GM21447 (cell line): ENCODE results near the gene LPCAT3.
A peak's percentile ranks its signal among the peaks of the same experiment; 100 is the strongest.

Experiments used
- ATAC-seq: cut with Tn5 transposase; IDR thresholded peaks from one replicate; pipeline ENCODE4 v1.9.1; 2021; ENCODE audit not compliant: unreplicated experiment

LPCAT3 gene

GRCh38 chr12:6941267-6941666 is 77.0 kb downstream of the LPCAT3 start:
- ATAC-seq, result no peak

- ATAC-seq, result no peak
Measured at GRCh38 chr12:6939191-6939540, 79.1 kb downstream of the LPCAT3 start.

- no peak for ATAC-seq
Measured at GRCh38 chr12:6938353-6939190, 79.7 kb downstream of the LPCAT3 start.

GRCh38 chr12:6937481-6938352 is 80.6 kb downstream of the LPCAT3 start:
- ATAC-seq, result peak; percentile 84

- peak; percentile 12 for ATAC-seq
Measured at GRCh38 chr12:6936636-6937480, 81.4 kb downstream of the LPCAT3 start.

GRCh38 chr12:6936194-6936635 is 82.1 kb downstream of the LPCAT3 start:
- no peak for ATAC-seq

- no peak for ATAC-seq
Measured at GRCh38 chr12:6935371-6936193, 82.7 kb downstream of the LPCAT3 start.

GRCh38 chr12:6934110-6934509 is 84.2 kb downstream of the LPCAT3 start:
- no peak for ATAC-seq

- no peak for ATAC-seq
Measured at GRCh38 chr12:6932766-6933165, 85.5 kb downstream of the LPCAT3 start.

- ATAC-seq, result no peak
Measured at GRCh38 chr12:6929466-6930452, 88.5 kb downstream of the LPCAT3 start.

GRCh38 chr12:6928703-6929407 is 89.4 kb downstream of the LPCAT3 start:
- no peak for ATAC-seq

GRCh38 chr12:6928022-6928702 is 90.1 kb downstream of the LPCAT3 start:
- ATAC-seq, result no peak

GRCh38 chr12:6927379-6928021 is 90.8 kb downstream of the LPCAT3 start, which contains the start of gene ATN1:
ATN1 (plus strand) TSS chr12:6927959; CDS start chr12:6934002, 6,043 bp downstream.
- no peak for ATAC-seq
